Stimulated activated memory B cell treated with anti-CD40 and anti-IgM and Interleukin-4, amounts not matched to agents 10 μg/mL and 1 μg/mL and 100 μg/mL, for 72 hours (primary cell): ENCODE data around the gene VEGFA.

Experiments used
- ATAC-seq: fragments of 150-1000 bp; cut with Tn5 transposase; 2 replicates; pipeline ENCODE4 v1.10.0; 2021
- H3K27ac Mint-ChIP-seq: one replicate; pipeline ENCODE4 v1.8.0; 2022; ENCODE audit warnings: mild to moderate bottlenecking, mixed read lengths
- H3K27me3 Mint-ChIP-seq: one replicate; pipeline ENCODE4 v1.8.0; 2022; ENCODE audit warnings: mixed read lengths
- H3K36me3 Mint-ChIP-seq: one replicate; pipeline ENCODE4 v1.8.0; 2022; ENCODE audit warnings: mixed read lengths
- H3K4me1 Mint-ChIP-seq: one replicate; pipeline ENCODE4 v1.8.0; 2022; ENCODE audit warnings: mixed read lengths
- H3K4me3 Mint-ChIP-seq: one replicate; pipeline ENCODE4 v1.8.0; 2022; ENCODE audit warnings: mild to moderate bottlenecking, moderate library complexity, mixed read lengths
- H3K9me3 Mint-ChIP-seq: one replicate; pipeline ENCODE4 v1.8.0; 2022; ENCODE audit warnings: mixed read lengths

Gene VEGFA

GRCh38 chr6:43821101-43821886, 51.3 kb downstream of the VEGFA start:
- Mint-ChIP-seq H3K9me3 (no peaks in the 10 kb centered on the region), H3K36me3 (no peaks in the 10 kb centered on the region), H3K4me3 (no peak overlapping the region), H3K27ac (no peak overlapping the region), H3K4me1 (peaks cover 7% of the 10 kb centered on the region), H3K27me3 (peaks cover 44% of the 10 kb centered on the region)
- no peak for ATAC-seq

DNA sequence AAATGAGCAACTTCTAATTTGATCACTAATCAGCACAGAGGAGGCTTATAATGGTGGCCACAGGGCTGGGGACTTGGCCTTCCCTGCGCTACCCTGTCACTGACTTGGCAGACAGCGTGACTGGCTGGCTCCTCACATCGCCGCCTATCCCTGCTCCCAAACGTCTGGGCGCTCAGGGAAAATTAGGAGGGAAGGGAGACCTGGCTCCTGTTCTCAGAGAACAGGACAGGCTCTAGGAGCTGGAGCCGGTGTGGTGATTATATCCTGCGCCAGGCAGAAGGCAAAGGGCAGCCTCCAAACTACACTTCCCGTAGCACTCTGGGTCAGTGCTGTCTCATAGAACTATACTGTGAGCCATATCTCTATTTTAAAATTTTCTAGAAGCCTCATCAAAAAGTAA, 53.4 kb downstream of the VEGFA start:
- H3K9me3 Mint-ChIP-seq, result no peaks in the 10 kb centered on the region
- peaks cover 7% of the 10 kb centered on the region for H3K4me1 Mint-ChIP-seq
- no peak overlapping the region for H3K27ac Mint-ChIP-seq
- H3K36me3 Mint-ChIP-seq, result no peaks in the 10 kb centered on the region
- H3K27me3 Mint-ChIP-seq, result peaks cover 35% of the 10 kb centered on the region
- H3K4me3 Mint-ChIP-seq, result no peak overlapping the region
- ATAC-seq, result no peak

GRCh38 chr6:43823879-43824702, 54.1 kb downstream of the VEGFA start:
- no peaks in the 10 kb centered on the region for H3K36me3 Mint-ChIP-seq
- ATAC-seq, result peak; percentile 45

DNA sequence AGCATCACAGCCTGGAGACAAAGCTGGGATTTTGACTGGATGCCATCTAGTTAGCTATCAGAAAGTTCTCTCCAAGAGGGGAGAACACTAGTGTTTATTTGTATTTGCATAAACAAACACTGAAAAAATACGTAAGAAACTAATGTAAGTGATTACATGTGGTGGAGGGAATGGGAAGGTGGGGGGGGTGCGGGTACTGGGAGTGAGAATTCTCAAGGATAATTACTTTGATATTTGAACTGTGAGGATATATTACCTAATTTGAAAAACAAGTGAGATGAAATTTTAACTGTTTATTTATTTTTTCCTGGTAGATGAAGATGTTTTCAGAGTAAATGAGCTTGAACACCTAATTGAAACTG, 54.7 kb downstream of the VEGFA start:
- Mint-ChIP-seq H3K36me3 (no peaks in the 10 kb centered on the region), H3K4me3 (no peak overlapping the region), H3K27me3 (peaks cover 45% of the 10 kb centered on the region), H3K9me3 (no peaks in the 10 kb centered on the region), H3K4me1 (peaks cover 7% of the 10 kb centered on the region), H3K27ac (peak overlapping the region; percentile 60)
- no peak for ATAC-seq

More at GRCh38 chr6:43823879-43824702, 54.1 kb downstream of the VEGFA start:
- Mint-ChIP-seq H3K4me1 (peaks cover 7% of the 10 kb centered on the region), H3K4me3 (no peak overlapping the region), H3K9me3 (no peaks in the 10 kb centered on the region), H3K27me3 (peaks cover 39% of the 10 kb centered on the region), H3K27ac (peak overlapping the region; percentile 60)

DNA sequence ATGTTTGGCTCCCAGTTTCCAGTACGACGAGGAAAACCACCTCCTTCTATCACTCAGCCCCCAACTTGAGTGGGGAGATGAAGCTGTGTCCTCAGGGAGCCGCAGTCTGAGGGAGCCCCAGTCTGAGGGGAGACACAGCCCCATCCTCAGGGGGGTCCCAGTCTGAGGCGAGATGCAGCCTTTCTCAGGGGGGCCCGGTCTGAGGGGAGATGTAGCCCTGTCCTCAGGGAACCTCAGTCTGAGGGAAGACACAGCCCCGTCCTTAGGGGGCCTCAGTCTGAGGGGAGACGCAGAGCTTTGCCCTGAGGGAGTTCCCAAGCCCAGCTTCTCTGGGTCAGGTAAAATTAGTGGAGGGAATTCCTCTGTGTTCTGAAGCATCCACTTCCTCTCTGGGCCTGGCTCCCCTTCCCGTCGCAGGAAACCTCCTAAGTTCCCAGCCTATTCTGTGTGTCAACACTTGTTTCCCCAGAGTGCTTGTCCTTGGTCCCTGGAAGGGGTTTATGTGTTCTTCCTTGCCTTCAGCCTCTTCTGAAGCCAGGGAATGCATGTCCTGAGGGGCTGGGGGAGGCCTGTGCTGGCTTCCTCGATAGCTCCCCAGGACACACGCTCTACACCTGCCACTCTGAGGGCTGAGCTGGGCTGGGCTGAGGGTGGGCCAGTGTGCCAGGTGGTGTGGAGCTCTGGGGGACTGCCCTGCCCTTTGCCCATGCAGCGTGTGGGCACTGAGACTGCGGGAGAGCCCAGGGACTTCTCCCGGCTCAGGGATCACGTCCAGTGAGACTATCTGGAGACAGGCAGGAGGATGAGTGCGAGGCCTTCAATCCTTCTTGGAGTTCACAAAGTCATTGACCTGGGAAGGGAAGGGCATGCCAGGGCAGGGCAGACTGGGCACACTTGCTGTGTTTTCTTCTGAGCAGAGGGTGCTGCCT, 55.4 kb downstream of the VEGFA start:
- H3K4me1 Mint-ChIP-seq, result peaks cover 7% of the 10 kb centered on the region
- H3K4me3 Mint-ChIP-seq, result no peak overlapping the region
- ATAC-seq, result no peak
- no peak overlapping the region for H3K27ac Mint-ChIP-seq
- H3K27me3 Mint-ChIP-seq, result peaks cover 52% of the 10 kb centered on the region
- no peaks in the 10 kb centered on the region for H3K36me3 Mint-ChIP-seq
- no peaks in the 10 kb centered on the region for H3K9me3 Mint-ChIP-seq

- Mint-ChIP-seq H3K27me3 (peaks cover 56% of the 10 kb centered on the region), H3K36me3 (no peaks in the 10 kb centered on the region), H3K4me1 (peaks cover 7% of the 10 kb centered on the region), H3K4me3 (no peak overlapping the region), H3K27ac (no peak overlapping the region), H3K9me3 (no peaks in the 10 kb centered on the region)
- no peak for ATAC-seq
These were observed 56.7 kb downstream of the VEGFA start for GRCh38 chr6:43826730-43827129.

DNA sequence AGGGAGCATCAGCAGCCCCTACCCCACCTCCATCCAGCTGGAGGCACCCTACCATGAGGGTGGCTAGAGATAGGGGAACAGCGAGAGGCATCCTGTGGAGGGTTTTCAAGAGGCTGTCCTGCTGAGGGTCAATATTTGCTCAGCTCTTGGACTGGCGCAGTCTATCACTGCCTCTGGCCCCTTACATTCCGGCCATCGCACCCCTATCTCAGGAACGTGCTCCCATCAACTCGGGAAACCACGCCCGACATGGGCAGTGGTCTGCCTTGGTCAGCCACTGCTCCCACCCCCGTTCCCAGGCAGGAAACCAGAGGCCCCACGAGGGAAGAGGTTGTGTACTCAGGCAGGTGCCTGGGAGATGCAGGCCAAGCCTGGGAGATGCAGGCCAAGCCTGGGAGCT, 57.9 kb downstream of the VEGFA start:
- ATAC-seq, result no peak
- Mint-ChIP-seq H3K4me1 (peaks cover 7% of the 10 kb centered on the region), H3K36me3 (no peaks in the 10 kb centered on the region), H3K27ac (no peak overlapping the region), H3K4me3 (no peak overlapping the region), H3K9me3 (no peaks in the 10 kb centered on the region), H3K27me3 (peaks cover 46% of the 10 kb centered on the region)

GRCh38 chr6:43828711-43829110, 58.7 kb downstream of the VEGFA start:
- H3K4me1 Mint-ChIP-seq, result peaks cover 7% of the 10 kb centered on the region
- peaks cover 42% of the 10 kb centered on the region for H3K27me3 Mint-ChIP-seq
- no peak overlapping the region for H3K27ac Mint-ChIP-seq
- no peaks in the 10 kb centered on the region for H3K9me3 Mint-ChIP-seq
- H3K36me3 Mint-ChIP-seq, result no peaks in the 10 kb centered on the region
- no peak for ATAC-seq
- no peak overlapping the region for H3K4me3 Mint-ChIP-seq

GRCh38 chr6:43829470-43829869, 59.5 kb downstream of the VEGFA start:
- no peak for ATAC-seq
- Mint-ChIP-seq H3K36me3 (no peaks in the 10 kb centered on the region), H3K27ac (no peak overlapping the region), H3K27me3 (peaks cover 42% of the 10 kb centered on the region), H3K4me3 (no peak overlapping the region), H3K4me1 (peaks cover 3% of the 10 kb centered on the region), H3K9me3 (no peaks in the 10 kb centered on the region)

GRCh38 chr6:43830775-43831174, 60.8 kb downstream of the VEGFA start:
- Mint-ChIP-seq H3K9me3 (no peaks in the 10 kb centered on the region), H3K4me1 (no peaks in the 10 kb centered on the region), H3K27ac (no peak overlapping the region), H3K4me3 (no peak overlapping the region), H3K36me3 (no peaks in the 10 kb centered on the region), H3K27me3 (peaks cover 50% of the 10 kb centered on the region)
- no peak for ATAC-seq

DNA sequence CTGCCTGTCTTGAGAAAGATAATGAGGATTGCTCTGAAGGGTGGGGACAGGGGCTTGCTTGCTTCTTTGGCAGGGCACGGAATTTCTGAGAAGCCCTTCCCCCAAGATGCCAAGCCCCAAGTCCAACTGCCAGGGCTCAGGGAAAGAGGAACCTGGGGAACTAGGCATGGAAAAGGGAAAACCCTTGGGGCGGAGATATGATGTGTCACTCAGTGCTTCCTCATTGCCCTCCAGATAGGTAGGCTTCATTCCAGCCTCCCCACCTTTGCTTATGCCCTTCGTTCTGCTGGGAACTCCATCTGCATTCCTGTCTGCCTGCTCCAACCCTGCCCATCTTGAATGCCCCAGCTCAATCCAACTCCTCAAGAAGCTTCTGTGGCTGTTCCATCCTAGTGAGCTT, 61.2 kb downstream of the VEGFA start:
- no peak overlapping the region for H3K4me3 Mint-ChIP-seq
- no peak for ATAC-seq

DNA sequence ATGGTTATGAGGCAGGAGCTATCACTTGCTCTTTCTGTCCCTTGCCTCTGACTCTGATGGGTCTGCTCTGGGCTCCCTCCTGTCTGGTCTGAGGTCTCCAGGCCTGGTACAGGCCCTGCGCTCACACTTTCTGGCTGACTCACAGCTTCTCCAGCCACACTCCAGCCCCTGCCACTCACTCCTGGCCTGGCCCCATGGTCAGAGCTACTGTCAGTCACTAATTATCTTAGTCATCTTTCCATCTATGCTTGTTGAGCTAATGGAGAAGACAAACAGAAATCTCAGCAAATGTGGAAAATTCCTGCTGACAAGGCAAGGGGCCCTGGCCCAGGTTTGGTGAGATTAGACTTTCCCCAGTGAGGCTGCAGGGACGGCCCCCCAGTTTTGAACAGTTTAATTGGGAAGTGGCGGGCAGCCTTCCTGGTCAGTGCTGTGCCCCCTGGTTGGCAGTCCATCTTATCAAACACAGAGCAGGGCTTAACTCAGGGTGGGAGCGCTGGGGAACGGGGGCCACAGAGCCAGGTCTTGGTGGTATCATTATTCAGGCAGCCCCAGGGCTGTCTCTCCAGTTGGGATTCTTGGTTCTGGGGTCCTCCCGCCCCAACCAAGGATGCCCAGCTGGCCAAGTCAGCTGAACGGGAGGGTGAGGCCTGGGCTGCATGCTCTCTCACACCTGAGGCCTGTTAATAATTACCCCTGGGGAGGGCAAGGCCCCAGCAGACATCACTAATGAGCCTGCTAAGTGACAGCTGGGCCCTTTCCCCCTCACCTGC, 63.4 kb downstream of the VEGFA start:
- Mint-ChIP-seq H3K4me3 (no peak overlapping the region), H3K27ac (no peak overlapping the region), H3K4me1 (no peaks in the 10 kb centered on the region), H3K27me3 (peaks cover 53% of the 10 kb centered on the region), H3K36me3 (no peaks in the 10 kb centered on the region), H3K9me3 (no peaks in the 10 kb centered on the region)
- no peak for ATAC-seq

More for the DNA sequence above, 61.2 kb downstream of the VEGFA start:
- no peaks in the 10 kb centered on the region for H3K36me3 Mint-ChIP-seq
- H3K9me3 Mint-ChIP-seq, result no peaks in the 10 kb centered on the region
- peaks cover 50% of the 10 kb centered on the region for H3K27me3 Mint-ChIP-seq
- H3K27ac Mint-ChIP-seq, result no peak overlapping the region
- no peaks in the 10 kb centered on the region for H3K4me1 Mint-ChIP-seq

- H3K4me3 Mint-ChIP-seq, result no peak overlapping the region
- no peaks in the 10 kb centered on the region for H3K4me1 Mint-ChIP-seq
- no peak overlapping the region for H3K27ac Mint-ChIP-seq
- H3K27me3 Mint-ChIP-seq, result peaks cover 50% of the 10 kb centered on the region
- H3K9me3 Mint-ChIP-seq, result no peaks in the 10 kb centered on the region
- H3K36me3 Mint-ChIP-seq, result no peaks in the 10 kb centered on the region
- ATAC-seq, result no peak
These were observed 64.0 kb downstream of the VEGFA start for GRCh38 chr6:43833996-43834390.

DNA sequence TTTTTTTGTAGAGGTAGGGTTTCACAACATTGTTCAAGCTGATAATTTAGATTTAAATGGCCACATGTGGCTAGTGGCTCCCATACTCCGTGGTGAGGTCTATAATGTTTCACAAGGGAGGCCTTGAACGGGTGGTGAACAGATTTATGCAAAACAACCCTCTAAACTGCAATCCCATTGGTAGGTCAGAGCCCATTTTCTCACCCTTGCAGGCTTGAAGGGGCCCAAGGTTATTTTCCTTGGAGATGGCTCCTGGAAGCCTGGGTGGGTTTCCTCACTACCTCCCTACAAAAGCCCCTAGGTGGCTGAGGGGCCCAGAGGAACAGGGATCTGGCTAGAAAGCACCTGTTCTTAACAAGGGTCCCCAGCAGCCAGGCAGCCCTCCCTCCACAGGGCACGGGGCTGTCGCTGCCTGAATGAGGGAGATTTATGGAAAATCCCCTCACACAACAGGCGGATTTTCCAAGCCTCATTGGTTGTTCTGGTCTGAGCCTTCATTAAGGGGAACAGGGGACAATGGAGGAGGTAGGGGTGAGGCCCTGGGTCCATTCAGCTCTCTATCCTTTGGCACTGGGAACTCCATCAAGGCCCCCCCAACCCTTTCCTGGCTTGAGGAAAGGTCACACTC, 64.6 kb downstream of the VEGFA start:
- Mint-ChIP-seq H3K36me3 (no peaks in the 10 kb centered on the region), H3K4me3 (no peak overlapping the region), H3K9me3 (no peaks in the 10 kb centered on the region), H3K27me3 (peaks cover 44% of the 10 kb centered on the region), H3K4me1 (no peaks in the 10 kb centered on the region), H3K27ac (no peak overlapping the region)
- ATAC-seq, result no peak
